GM12873 (cell line): ENCODE data around the gene BPGM.

ENCODE experiments used
- TF ChIP-seq, protein P1 (sequence below): IDR thresholded peaks from 2 replicates; pipeline ENCODE4 v1.5.1; 2012; ENCODE audit warnings: low read depth, mild to moderate bottlenecking, moderate library complexity, low read length, control low read depth; ENCODE audit not compliant: insufficient read depth; ENCODE audit errors: missing control alignments

Gene BPGM

DNA sequence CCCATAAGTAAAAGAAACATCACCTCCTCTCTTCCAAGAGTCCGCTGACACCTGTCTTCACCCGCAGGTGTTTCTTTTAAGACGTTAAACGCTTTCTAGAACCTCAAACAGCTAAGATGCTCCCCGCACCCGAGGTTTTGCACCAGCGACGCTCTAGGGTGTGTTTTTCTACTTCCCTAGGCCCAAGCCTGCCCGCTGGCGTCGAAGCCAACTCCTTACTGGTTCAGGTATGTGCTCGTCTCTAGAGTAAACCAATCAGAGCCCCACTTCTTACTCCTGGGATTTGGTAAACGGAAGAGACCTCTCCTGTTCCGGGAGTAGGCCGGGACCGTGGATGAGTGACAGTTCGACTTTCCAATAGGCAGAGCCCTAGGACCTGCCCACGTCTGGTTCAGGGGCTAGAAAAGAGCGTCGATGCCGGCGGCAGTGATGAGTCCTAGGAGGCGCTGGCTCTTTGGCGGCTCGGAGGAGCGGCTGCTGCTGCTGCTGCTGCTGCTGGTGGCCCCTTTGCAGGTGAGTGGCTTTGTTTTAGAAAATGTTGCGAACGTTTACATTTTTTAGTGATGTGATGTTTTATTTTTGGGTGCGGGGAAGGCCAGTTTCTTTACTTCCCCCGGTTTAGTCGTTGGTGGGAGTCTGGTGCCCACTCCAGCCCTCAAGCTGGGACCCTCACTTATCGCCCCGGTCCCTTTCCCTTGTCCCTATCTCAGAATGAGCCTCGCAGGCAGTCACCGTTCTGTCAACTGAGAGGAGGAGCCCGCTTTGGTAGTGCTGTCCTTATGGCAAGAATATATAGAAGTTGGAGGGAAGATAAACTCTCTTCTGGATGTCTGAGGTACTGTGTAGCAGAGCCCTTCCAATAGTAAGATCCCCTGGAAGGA lies at the start of gene BPGM:
TSS of gene BPGM (plus strand) at position 429 of the 881 bp plus-strand sequence. CDS start 14,655 bp downstream, outside the sequence.
- TF ChIP-seq, protein P1, sequence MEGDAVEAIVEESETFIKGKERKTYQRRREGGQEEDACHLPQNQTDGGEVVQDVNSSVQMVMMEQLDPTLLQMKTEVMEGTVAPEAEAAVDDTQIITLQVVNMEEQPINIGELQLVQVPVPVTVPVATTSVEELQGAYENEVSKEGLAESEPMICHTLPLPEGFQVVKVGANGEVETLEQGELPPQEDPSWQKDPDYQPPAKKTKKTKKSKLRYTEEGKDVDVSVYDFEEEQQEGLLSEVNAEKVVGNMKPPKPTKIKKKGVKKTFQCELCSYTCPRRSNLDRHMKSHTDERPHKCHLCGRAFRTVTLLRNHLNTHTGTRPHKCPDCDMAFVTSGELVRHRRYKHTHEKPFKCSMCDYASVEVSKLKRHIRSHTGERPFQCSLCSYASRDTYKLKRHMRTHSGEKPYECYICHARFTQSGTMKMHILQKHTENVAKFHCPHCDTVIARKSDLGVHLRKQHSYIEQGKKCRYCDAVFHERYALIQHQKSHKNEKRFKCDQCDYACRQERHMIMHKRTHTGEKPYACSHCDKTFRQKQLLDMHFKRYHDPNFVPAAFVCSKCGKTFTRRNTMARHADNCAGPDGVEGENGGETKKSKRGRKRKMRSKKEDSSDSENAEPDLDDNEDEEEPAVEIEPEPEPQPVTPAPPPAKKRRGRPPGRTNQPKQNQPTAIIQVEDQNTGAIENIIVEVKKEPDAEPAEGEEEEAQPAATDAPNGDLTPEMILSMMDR, result peak; percentile 45

- TF ChIP-seq, protein P1, result no peak
These were observed 47.3 kb upstream of the BPGM start for GRCh38 chr7:134599371-134599770.

DNA sequence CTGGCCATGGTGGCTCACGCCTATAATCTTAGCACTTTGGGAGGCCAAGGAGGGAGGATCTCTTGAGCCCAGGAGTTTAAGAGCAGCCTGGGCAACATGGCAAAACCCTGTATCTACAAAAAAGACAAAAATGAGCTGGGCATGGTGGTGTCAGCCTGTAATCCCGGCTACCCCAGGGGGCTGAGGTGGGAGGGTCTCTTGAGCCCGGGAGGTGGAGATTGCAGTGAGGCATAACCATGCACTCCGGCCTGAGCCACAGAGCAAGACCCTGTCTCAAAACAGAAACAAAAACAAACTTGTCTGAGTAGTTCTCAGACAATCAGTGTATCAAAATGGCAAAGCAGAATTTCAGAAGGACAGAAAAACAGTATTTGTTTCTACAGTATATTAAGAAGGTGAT lies 45.2 kb upstream of the BPGM start:
- TF ChIP-seq, protein P1, result no peak

- TF ChIP-seq, protein P1, result no peak
These were observed 43.7 kb upstream of the BPGM start for GRCh38 chr7:134602881-134603451.

DNA sequence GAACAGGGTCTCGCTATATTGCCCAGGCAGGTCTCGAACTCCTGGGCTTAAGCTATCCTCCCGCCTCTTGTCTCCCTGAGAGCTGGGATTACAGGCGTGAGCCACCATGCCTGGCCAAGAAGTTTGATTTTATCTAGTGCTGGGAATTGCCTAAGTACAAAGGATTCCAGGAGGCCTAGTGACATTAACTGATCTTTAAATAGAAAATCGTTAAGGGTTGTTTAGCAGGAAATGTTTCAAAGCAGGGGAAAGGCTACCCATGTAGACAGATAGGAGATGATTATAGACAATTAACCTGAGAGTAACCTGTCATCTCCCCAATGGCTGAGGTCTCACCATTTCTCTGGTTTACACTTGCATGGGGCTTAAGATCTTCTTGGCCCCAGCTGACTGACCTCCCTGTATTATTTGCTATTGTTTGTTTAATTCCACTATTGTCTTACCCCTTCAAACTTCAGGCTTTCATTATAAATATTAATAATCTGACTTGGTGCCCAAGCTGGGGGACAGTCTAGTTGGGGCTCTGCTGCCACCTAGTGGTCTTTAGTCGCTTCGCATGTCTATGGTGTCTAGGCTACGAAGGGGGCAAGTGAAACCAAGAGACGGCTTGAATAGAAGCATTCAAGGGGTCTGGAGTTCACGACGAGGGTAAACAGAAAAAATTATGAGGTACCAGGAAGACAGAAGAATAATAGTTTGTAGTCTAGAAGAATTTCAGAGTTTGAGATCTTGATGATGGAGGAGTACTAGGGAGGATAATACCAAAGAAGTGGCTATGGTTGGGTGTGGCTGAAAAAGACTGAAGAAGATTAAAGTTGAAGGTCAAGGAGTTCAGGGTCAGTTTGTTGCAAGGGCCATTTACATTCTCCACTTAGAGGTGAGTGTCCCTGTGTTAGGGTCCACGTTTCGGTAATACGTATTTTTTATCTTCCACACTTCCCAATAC lies 40.4 kb upstream of the BPGM start:
- TF ChIP-seq, protein P1, result peak; percentile 81

- TF ChIP-seq, protein P1, result no peak
These were observed 35.0 kb upstream of the BPGM start for GRCh38 chr7:134611611-134612151.
